HG03558 (cell line): ENCODE results near the gene BCAP31.
"Not testable (repeated sequence)": the region's sequence is repeated elsewhere in the genome, so short reads cannot be mapped to it uniquely, and the experiment has no call there.

Experiments used
- ATAC-seq: cut with Tn5 transposase; IDR thresholded peaks from one replicate; pipeline ENCODE4 v1.9.1; 2021; ENCODE audit warnings: moderate number of reproducible peaks; ENCODE audit not compliant: unreplicated experiment; ENCODE audit errors: extremely low read depth

BCAP31 gene

DNA sequence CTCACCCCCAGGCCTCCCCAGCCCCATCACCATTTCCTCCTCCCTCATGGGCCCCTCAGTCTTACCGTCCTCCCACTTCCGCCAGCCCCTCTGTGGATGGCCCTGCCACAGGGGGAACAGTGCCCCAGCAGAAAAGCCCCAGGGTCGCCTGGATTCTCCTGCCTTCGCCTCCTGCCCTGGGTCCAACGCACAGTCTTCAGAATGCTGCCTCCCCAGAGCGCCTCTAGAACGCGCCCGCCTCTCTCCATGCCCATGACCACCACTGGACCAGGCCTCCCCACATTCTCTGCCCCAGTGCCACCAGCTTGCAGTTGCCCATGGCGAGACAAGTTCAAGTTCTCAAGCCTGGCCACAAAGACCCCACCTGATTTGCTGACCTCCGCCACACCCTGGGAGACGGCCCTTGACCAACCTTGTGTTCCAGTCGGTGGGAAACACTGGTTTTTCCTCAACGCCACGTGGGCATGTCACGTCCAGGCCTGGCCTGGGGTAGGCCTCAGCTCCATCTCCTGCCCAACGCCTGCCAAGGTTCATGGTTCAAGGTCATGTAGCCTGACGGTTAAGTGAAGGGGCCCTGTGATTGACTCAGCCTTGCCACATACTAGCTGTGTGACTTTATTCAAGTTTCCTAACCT, 39.2 kb upstream of the BCAP31 start:
- ATAC-seq = no peak

- no peak for ATAC-seq
These were observed 38.5 kb upstream of the BCAP31 start for GRCh38 chrX:153762626-153763173.

DNA sequence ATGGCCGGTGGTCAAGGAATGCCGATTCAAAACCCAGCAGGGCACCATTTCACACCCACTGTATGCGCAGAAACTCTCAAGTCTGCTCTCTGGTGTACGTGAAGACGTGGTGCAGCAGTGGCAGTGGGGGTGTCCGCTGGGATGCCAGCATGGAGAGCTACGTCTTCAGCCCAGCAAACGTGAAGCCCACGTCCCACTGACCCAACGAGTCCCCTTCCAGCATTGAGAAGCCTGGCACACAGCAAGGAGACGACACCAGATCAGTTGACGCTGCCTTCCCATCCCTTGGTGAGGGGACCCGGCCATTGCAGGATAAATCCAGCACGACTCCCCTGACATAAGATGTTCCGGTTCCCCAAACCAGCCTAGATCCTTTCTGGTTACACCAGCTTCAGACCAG, 37.7 kb upstream of the BCAP31 start:
- no peak for ATAC-seq

DNA sequence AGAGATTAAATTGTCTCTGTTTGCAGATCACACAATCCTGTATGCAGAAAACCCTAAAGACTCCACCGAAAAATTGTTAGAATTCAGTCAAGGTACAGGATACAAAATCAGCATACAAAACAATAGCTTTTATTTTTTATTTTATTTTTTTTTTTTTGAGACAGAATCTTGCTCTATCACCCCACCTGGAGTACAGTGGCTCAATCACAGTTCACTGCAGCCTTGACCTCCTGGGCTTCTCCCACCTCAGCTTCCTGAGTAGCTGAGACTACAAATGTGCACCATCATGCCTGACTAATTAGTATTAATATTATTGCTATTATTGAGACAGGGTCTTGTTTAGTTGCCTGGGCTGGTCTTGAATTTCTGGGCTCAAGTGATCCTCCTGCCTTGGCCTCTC, 30.9 kb upstream of the BCAP31 start:
- no peak for ATAC-seq

DNA sequence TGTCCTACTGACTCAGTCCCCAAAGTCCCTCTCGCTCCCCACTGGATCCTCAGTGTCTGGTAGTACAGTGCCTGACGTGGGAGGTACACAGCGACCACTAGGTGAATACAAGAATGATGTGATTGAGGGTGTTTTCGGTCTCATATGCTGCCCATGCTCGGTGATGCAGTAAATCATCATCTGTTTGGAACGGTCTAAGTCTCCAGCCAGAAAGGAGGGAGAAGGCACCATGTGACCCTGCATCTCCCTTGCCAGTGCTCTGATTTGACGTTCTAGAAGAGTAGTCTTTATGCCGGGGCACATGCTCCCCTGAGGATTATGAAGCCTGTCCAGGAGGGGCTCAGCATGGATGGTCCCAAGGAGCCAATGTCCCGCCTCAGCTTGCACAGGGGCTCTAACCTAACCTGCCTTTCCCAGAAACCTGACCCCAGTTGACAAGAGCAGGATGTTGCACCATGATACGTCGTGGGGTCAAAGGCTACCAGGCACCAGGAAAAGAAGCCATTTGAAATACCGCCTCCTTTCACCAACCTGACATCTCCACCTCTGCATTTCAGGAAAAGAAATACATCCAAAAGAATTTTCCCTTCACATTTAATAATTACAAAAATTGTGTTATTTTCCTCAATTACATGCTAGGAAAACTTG, 26.1 kb upstream of the BCAP31 start:
- no peak for ATAC-seq

DNA sequence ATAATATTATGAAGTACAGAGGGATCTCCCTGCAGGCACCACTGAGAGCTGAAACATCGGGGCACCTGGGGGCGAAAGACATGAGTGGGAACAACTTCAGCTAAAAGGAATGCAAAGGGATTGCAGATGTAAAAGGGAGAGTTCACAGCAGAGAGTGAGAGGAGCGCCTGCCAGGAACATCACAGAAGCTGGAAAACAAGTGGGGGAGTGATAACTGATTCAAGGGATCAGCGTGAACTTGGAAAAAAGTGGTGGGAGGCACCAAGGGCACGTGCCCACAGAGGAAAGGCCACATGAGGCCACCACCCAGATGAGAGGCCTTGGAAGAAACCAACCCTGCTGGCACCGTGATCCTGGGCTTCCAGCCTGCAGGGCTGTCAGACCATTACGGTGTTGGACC, 24.8 kb upstream of the BCAP31 start:
- not testable (repeated sequence) for ATAC-seq

DNA sequence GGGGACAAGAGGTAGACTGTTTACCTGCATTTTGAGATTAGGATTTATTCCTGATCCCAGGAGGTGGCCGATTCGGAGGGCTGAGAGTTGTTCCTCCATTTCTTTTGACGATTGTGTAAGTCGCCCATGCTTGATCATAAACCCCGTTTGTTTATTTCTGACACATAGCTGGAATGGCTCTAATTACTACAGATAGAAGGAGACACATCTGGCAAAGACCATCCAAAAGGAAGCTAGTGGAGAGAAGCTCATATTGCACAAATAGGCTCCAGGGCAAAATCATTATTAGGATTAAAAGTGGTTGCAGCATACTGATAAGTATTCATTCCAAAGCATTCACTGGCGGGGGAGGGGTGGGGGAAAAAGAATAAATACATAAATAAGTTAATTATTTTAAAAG, 22.8 kb upstream of the BCAP31 start:
- not testable (repeated sequence) for ATAC-seq

GRCh38 chrX:153746359-153746758, 22.2 kb upstream of the BCAP31 start:
- no peak for ATAC-seq

DNA sequence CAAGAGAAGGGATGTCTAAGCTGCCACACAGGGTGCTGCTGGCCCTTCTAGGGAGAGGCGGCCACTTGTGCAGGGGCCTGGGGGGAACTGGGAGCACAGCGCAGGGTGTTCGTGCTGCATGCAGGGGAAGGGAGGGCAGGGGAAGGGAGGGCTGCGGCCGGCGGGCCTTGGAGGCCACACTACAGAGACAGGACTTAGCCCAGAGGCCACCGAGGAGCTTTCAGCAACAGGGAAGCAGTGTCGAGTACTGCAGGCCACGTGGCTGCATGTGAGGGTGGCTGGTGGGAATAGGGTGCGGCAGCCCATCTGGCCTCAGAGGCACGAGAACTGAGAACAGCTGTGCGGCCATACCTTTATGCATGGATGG, 20.9 kb upstream of the BCAP31 start:
- ATAC-seq = not testable (repeated sequence)

DNA sequence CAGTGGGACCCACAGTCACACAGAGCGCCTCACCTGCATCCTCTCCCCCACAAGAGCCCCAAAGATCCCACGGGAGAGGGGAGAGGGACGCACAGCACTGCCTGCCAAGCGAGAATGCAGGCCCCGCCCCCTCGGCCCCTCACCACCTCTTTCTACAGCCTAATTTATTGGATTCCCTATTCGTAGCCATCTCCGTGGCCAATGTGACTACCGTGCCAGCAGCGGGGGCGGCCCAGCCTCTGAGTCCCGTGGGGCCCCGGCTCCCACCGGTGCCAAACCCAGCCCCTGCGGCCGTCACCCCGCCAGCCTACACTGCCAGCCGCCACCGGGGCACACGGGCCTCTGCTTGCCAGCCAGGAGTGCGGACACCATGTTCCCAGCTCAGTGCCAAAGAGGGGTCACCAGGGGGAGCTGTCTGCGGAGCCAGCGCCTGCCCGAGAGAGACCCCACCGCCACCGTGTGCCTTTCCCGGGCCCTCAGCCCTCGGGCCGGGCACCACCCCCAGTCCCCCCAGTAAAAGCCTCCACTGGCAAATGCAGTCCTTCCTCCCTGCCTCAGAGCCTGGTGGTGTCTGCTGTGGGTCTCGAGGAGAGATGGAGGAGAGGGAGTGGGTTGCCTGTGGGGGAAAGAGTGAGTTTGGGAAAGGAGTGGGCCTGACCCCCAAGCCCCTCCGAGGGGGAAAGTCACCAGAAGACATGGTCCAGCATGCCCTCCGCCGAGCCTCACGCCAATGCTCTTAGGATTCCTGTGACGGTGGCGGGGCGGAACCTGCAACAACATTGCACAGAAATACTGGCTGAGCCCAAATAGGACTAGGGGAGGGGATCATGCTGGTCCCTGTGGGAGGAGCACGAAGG, 20.3 kb upstream of the BCAP31 start:
- no peak for ATAC-seq

- ATAC-seq = not testable (repeated sequence)
These were observed 19.5 kb upstream of the BCAP31 start for GRCh38 chrX:153743468-153744209.

DNA sequence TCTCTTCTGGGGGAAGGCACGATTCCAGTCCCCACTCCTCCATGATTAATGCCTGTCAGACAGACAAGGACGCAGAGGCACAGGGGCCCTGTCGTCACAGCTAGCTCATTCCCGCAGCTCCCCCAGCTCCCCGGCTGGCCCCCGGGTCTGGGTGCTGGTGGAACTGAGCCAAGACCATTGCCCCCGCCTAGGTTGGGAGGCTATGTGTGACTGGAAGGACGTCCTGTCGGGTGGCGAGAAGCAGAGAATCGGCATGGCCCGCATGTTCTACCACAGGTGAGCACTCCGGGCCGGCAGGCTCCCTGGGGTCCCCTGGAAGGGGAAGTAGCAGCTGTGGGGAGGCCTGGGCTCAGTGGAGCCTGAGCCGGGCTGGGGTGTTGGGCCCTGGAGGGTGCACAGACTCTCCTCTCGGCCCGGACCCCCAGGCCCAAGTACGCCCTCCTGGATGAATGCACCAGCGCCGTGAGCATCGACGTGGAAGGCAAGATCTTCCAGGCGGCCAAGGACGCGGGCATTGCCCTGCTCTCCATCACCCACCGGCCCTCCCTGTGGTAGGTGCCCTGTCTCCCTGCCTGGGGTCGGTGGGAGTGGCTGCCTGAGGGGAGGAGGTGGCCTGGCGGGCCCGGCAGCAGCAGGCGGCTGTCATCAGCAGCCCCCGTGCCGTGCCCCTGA, 18.7 kb upstream of the BCAP31 start:
- ATAC-seq = not testable (repeated sequence)

DNA sequence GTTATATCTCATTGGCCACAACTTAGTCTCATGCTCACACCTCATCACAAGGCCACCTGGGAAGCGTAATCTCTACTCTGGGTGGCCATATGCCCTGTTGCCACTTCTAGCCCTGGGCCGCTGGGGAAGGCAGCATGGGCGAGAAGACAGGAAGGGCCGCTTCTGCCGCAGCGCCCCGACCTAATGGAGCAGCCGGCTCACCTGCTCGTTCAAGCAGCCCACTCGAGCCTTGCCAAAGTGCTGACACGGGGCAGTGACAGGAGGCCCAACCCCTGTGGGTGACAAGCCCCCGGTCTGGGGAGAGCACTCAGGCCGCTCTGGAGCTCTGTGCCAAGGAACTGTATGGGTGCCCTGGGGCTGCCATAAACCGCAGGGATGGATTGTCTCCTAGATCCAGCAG, 17.9 kb upstream of the BCAP31 start:
- not testable (repeated sequence) for ATAC-seq

GRCh38 chrX:153741446-153741845, 17.3 kb upstream of the BCAP31 start:
- ATAC-seq = no peak

DNA sequence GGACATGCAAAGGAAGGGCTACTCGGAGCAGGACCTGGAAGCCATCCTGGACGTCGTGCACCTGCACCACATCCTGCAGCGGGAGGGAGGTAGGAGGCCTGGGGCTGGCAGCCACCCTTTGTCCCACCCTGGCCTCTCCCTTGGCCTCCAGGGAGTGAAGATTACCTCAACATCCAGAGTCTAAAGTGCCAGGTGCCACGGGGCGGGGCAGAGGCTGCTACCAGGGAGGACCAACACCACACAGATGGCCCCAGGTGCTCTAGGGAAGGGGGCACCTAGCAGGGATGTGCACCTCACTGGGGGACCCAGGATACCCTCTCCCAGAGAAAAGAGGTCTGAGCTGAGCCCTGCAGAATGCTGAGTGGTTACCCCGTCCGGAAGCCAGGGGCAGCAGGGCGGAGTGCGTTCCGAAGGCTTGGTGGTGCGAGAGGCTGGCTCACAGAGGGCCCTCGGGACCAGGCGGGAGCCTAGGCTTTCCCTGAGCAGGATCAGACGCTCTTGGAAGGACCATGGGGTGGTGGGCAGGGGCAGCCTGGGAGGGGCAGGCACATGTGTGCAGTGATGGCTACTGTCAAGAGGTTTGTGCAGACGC, 16.5 kb upstream of the BCAP31 start:
- ATAC-seq = no peak

DNA sequence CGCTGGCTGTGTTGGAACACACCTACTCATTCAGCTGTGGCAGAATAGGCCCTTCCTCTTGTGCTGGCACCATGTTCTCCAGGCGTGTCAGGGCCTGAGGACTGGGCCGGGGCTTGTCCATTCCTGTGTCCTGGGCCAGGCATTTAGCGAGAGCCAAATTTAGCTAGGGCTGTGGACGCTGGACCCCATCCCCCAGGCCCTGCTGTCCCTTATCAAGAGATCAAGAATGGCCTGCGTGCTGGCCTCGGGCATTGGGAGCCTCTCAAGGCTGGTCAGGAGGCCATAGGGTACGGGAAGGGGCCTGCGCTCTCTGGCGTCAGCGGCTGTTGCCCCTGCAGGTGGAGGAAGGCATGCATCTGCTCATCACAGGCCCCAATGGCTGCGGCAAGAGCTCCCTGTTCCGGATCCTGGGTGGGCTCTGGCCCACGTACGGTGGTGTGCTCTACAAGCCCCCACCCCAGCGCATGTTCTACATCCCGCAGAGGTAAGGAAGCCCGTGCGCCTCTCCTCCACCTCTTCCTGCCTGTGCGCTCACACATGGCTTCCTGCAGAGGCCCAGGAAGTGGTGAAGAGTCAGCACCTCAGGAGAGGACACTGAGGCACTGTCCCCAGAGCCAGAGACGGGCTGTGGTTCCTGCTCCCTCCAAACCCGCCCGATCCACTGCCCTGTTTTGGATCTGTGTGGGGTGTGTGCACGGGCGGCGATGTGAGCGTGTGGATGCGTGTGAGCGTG, 15.7 kb upstream of the BCAP31 start:
- ATAC-seq = no peak

GRCh38 chrX:153738056-153738605, 13.9 kb upstream of the BCAP31 start:
- ATAC-seq = no peak

GRCh38 chrX:153736871-153737441, 12.8 kb upstream of the BCAP31 start:
- no peak for ATAC-seq
